HepG2 (cell line): ENCODE data around the gene ATL2. TPM values are rescaled to one million over a fixed set of nuclear protein-coding genes. Genes with fewer than 3 reads are reported as not detected.

Source experiments
- ARNTL ChIP-seq: sonication (generic); formaldehyde crosslinking; IDR thresholded peaks from 2 replicates; pipeline ENCODE4 v1.4.0; 2020; ENCODE audit warnings: mild to moderate bottlenecking, missing genetic modification reagents
- GABPB1 ChIP-seq: IDR thresholded peaks from 2 replicates; pipeline ENCODE4 v1.6.1; 2016; ENCODE audit warnings: mild to moderate bottlenecking, missing genetic modification reagents, moderate library complexity, missing compliant biosample characterization
- GATA4 ChIP-seq: sonication (generic); IDR thresholded peaks from 2 replicates; pipeline ENCODE4 v1.6.1; 2016; ENCODE audit warnings: antibody characterized with exemption, low read depth, borderline replicate concordance
- HCFC1 ChIP-seq: fragments of 150-350 bp; IDR thresholded peaks from 2 replicates; pipeline ENCODE4 v1.6.1; 2014; ENCODE audit warnings: low read depth, low read length
- HNF1A ChIP-seq, 2 experiments: sonication (generic) in 1 of 2; formaldehyde crosslinking in 1 of 2; IDR thresholded peaks; 2 replicates each; pipeline versions ENCODE4 v1.4.0 to v1.6.1; 2016 to 2020; ENCODE audit warnings: borderline replicate concordance in 1 of 2, low read depth in 1 of 2, mild to moderate bottlenecking in 1 of 2, missing genetic modification reagents in 1 of 2
- HOXA5 ChIP-seq: sonication (generic); formaldehyde crosslinking; IDR thresholded peaks from 2 replicates; pipeline ENCODE4 v1.4.0; 2020; ENCODE audit warnings: missing genetic modification reagents
- IRX3 ChIP-seq: sonication (generic); formaldehyde crosslinking; IDR thresholded peaks from 2 replicates; pipeline ENCODE4 v1.8.1; 2023; ENCODE audit warnings: mild to moderate bottlenecking, low read depth, missing genetic modification reagents, borderline replicate concordance
- JDP2 ChIP-seq: sonication (generic); formaldehyde crosslinking; IDR thresholded peaks from 2 replicates; pipeline ENCODE4 v1.8.1; 2022; ENCODE audit warnings: missing genetic modification reagents, borderline replicate concordance
- KMT2B ChIP-seq: IDR thresholded peaks from 2 replicates; pipeline ENCODE4 v1.6.1; 2016; ENCODE audit warnings: missing genetic modification reagents, missing compliant biosample characterization
- MIXL1 ChIP-seq: IDR thresholded peaks from 2 replicates; pipeline ENCODE4 v1.6.1; 2016
- NFRKB ChIP-seq: fragments of 450-650 bp; IDR thresholded peaks from 2 replicates; pipeline ENCODE4 v1.6.1; 2017
- NRL ChIP-seq: sonication (generic); formaldehyde crosslinking; IDR thresholded peaks from 2 replicates; pipeline ENCODE4 v1.5.0; 2020; ENCODE audit warnings: missing genetic modification reagents, mild to moderate bottlenecking, moderate library complexity, borderline replicate concordance
- PITX1 ChIP-seq: sonication (generic); formaldehyde crosslinking; IDR thresholded peaks from 2 replicates; pipeline ENCODE4 v1.5.1; 2020; ENCODE audit warnings: mild to moderate bottlenecking, missing genetic modification reagents
- SPEN ChIP-seq: sonication (generic); formaldehyde crosslinking; IDR thresholded peaks from 2 replicates; pipeline ENCODE4 v1.5.1; 2020; ENCODE audit warnings: low read depth, mild to moderate bottlenecking, missing genetic modification reagents
- TAF1 ChIP-seq: sonication (generic); formaldehyde crosslinking; IDR thresholded peaks from 2 replicates; pipeline ENCODE4 v1.4.0; 2020; ENCODE audit warnings: missing genetic modification reagents
- ZBTB4 ChIP-seq: sonication (generic); formaldehyde crosslinking; IDR thresholded peaks from 2 replicates; pipeline ENCODE4 v1.4.0; 2020; ENCODE audit warnings: missing genetic modification reagents, mild to moderate bottlenecking, borderline replicate concordance
- ZC3H13 ChIP-seq: sonication (generic); formaldehyde crosslinking; IDR thresholded peaks from 2 replicates; pipeline ENCODE4 v1.8.1; 2023; ENCODE audit warnings: mild to moderate bottlenecking, missing genetic modification reagents, moderate library complexity
- ZNF296 ChIP-seq: sonication (generic); formaldehyde crosslinking; conservative IDR thresholded peaks from 2 replicates; pipeline ENCODE4 v1.5.0; 2020; ENCODE audit warnings: mild to moderate bottlenecking, missing genetic modification reagents
- ZNF766 ChIP-seq: sonication (generic); formaldehyde crosslinking; IDR thresholded peaks from 2 replicates; pipeline ENCODE4 v1.5.0; 2020; ENCODE audit warnings: missing genetic modification reagents, borderline replicate concordance
- ZNF792 ChIP-seq: IDR thresholded peaks from 2 replicates; pipeline ENCODE4 v1.6.1; 2016
- polyA plus RNA-seq, 8 experiments: library from polyadenylated mRNA; depleted of rRNA in 3 of 8; stranded (reverse) in 7 of 8; unstranded in 1 of 8; fragments of >200 nt; fragmentation: Illumina TruSeq in 4 of 8; extraction: Trizol in 4 of 8; gene quantifications; 2 replicates each; pipeline versions ENCODE4 v1.2.1 to v1.2.3, GENCODE V29; 2011 to 2016; ENCODE audit warnings: low read depth in 4 of 8, missing spikeins in 1 of 8, mixed read lengths in 1 of 8; ENCODE audit not compliant: insufficient read depth in 1 of 8
- total RNA-seq, 5 experiments: library from RNA; depleted of rRNA; stranded (reverse); fragments of >200 nt; fragmentation: Illumina TruSeq; extraction: Trizol; gene quantifications; 2 replicates each; pipeline ENCODE4 v1.2.3, GENCODE V29; 2016; ENCODE audit warnings: low read depth in 1 of 5
- TF ChIP-seq, protein P1 (sequence below): IDR thresholded peaks from 2 replicates; pipeline ENCODE4 v1.6.1; 2016

ATL2 gene
- total and polyA plus RNA-seq, 2 of the 13 experiments (the other 11 are each of a cell fraction or from before 2014, with no cell fraction given): 56.5 to 119 TPM

- TF ChIP-seq ZBTB4 (peak; percentile 54; the same call in 1 of the 2 replicates), ZC3H13 (0 out of 2 replicates have a peak, but pooled peaks have one; percentile 62), NRL (peak; percentile 16; the same call in 1 of the 2 replicates), SPEN (peak; percentile 48), ZNF296 (peak; percentile 69; the same call in 1 of the 2 replicates), ZNF792 (CRISPR knock-in tag) (peak; percentile 61; the same call in 1 of the 2 replicates), MIXL1 (peak; percentile 69; the same call in 1 of the 2 replicates), GABPB1 (CRISPR knock-in tag) (peak; percentile 75; the same call in 1 of the 2 replicates), PITX1 (CRISPR knock-in tag) (peak; percentile 62), GATA4 (peak; percentile 53; the same call in 1 of the 2 replicates), ZNF766 (CRISPR knock-in tag) (0 out of 2 replicates have a peak, but pooled peaks have one; percentile 12), JDP2 (CRISPR knock-in tag) (no peak), KMT2B (CRISPR knock-in tag) (peak; percentile 85), ARNTL (CRISPR knock-in tag) (peak; percentile 57; the same call in 1 of the 2 replicates), TAF1 (peak; percentile 90), HCFC1 (peak; percentile 32; the same call in 1 of the 2 replicates), IRX3 (CRISPR knock-in tag) (0 out of 2 replicates have a peak, but pooled peaks have one; percentile 19), HNF1A (IDR thresholded peaks at IDR 0.05; ENCODE audit: low read depth) (peak; percentile 72), HNF1A (CRISPR knock-in tag; IDR thresholded peaks at IDR 0.05; ENCODE audit: borderline replicate concordance) (peak; percentile 73; the same call in 1 of the 2 replicates), HOXA5 (CRISPR knock-in tag) (peak; percentile 96), NFRKB (peak; percentile 73)
- TF ChIP-seq, protein P1, sequence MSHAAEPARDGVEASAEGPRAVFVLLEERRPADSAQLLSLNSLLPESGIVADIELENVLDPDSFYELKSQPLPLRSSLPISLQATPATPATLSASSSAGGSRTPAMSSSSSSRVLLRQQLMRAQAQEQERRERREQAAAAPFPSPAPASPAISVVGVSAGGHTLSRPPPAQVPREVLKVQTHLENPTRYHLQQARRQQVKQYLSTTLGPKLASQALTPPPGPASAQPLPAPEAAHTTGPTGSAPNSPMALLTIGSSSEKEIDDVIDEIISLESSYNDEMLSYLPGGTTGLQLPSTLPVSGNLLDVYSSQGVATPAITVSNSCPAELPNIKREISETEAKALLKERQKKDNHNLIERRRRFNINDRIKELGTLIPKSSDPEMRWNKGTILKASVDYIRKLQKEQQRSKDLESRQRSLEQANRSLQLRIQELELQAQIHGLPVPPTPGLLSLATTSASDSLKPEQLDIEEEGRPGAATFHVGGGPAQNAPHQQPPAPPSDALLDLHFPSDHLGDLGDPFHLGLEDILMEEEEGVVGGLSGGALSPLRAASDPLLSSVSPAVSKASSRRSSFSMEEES (CRISPR knock-in tag): peak; percentile 66; the same call in 1 of the 2 replicates
Observed at GRCh38 chr2:38377050-38377828, at the start of gene ATL2 (continued).
